ENCODE measurements around the gene PELI3.

DNA sequence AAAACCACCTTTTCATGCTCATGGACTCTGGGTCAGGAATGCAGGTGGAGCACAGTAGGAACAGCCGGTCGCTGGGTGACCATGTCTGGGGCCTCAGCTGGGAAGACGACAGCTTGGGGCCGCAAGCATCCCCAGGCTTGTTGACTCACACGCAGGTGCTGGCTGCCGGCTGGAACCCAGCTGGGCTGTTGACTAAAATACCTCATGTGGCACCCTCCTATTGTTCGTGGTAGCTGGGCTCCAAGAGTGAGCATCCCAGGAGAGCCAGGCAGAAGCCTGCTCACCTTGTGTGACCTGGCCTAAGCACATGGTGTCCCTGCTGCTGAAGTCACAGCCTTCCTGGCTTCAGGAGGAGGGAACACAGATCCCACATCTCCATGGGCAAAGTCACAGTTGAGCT lies 22.9 kb downstream of the PELI3 start:
- TF ChIP-seq, protein P1, sequence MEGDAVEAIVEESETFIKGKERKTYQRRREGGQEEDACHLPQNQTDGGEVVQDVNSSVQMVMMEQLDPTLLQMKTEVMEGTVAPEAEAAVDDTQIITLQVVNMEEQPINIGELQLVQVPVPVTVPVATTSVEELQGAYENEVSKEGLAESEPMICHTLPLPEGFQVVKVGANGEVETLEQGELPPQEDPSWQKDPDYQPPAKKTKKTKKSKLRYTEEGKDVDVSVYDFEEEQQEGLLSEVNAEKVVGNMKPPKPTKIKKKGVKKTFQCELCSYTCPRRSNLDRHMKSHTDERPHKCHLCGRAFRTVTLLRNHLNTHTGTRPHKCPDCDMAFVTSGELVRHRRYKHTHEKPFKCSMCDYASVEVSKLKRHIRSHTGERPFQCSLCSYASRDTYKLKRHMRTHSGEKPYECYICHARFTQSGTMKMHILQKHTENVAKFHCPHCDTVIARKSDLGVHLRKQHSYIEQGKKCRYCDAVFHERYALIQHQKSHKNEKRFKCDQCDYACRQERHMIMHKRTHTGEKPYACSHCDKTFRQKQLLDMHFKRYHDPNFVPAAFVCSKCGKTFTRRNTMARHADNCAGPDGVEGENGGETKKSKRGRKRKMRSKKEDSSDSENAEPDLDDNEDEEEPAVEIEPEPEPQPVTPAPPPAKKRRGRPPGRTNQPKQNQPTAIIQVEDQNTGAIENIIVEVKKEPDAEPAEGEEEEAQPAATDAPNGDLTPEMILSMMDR (IDR thresholded peaks at IDR 0.05): no peak
- TF ChIP-seq POLR2A (IDR thresholded peaks at IDR 0.05) (no peak), EP300 (IDR thresholded peaks at IDR 0.05) (no peak), POLR2AphosphoS5 (IDR thresholded peaks at IDR 0.05) (no peak)
